HG03354 (cell line): Measurements from ENCODE around the gene VAPB.
A peak's percentile ranks its signal among the peaks of the same experiment; 100 is the strongest.

ENCODE experiments used
- ATAC-seq: cut with Tn5 transposase; IDR thresholded peaks from one replicate; pipeline ENCODE4 v1.9.1; 2021; ENCODE audit warnings: mild to moderate bottlenecking; ENCODE audit not compliant: unreplicated experiment, poor library complexity, severe bottlenecking

The VAPB gene

DNA sequence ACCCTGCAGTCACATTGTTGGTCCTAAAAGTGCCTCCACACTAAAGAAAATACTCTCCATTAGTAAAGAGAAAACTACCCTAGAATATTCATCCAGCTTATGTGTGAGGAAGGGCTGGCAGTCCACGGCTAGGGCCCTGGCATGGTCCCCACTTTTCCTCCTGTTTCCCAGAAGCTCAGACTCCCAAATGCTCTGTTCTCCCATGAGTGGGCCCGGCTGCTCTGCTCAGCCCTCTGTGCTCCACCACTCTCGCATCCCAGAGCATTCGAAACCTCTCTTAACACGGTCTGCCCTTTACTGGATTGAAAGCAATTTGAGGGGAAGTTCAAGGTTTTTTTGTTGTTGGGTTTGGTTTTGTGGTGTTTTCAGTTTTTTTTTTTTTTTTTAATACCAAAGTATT, 64.4 kb downstream of the VAPB start:
- ATAC-seq: no peak

DNA sequence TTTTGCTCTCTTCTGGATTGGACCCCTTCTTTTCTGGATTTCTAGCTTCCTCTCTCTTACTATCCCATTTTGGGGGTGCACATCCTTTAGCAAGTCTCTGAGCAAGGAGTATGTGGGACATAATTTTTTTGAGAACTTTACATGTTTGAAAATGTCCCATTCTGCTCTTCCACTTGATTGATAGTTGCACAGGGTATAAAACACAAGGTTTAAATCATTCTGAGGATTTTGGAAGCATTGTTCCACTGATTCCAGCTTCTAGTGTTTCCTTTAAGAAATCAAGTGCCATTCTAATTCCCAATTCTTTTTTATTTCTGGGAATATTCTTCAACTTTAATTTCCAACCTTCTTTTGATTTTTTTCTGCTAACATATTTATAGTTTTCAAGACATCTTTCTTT, 65.4 kb downstream of the VAPB start:
- ATAC-seq: no peak

DNA sequence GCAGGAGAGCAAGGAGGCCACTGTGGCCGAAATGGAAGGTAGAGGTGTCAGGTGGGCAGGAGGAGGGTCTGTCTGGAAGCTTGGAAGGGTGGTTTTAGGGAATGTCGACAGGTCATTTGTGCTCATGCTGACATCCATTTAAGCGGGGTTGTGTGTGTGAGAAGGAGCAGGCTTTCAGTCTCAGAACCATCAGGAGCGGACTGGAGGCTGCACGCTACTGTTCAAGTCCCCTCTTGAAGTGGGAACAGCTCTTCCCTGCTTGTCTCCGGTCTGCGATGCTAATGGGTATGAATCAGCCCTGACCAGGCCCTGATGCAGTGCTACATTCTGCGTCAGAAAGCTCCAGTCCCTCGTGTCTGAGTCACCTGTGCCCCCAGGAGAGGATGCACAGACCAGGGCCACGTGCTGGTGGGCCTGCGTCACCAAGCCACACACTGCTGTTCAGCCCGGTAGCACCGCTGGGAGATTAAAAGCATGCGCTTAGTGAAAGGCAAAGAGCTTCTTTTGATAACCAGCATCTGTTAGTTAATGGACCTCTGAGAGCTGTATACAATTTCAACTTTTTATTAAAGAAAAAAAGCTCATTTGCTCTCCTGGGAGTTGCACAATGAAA, 68.2 kb downstream of the VAPB start:
- ATAC-seq: no peak

DNA sequence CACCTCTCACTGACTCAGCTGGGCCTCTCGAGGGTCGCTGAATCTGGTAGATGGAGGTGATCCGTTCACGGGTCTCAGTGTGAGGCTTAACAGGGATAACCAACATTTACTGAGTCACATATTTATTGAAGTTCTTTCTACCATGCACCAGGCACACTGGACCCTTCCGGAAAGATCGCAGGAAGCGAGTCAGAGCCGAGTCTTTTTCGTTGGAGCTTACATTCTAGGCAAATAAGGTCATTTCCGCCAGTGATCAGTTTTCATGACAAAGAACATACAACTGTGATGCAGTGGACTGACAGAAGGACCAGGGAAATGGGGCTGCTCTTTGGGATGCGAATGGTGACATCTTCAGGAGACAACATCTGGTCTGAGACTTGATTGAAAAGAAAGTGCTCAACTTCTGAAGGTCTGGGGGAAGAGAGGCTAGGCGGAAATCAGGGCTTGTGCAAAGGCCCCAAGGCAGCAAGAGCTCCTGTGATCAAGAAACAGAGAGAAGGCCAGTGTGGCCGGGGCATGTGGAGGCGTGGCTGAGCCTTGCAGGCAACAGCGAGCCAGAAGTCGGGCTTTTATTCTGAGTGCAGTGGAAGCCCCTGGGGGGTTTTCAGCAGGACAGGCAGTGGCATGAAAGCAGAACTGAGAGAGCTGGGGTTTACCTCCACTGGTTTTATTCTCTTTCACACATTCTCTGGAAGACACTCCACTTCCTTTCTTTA, 69.5 kb downstream of the VAPB start:
- ATAC-seq: peak; percentile 97

DNA sequence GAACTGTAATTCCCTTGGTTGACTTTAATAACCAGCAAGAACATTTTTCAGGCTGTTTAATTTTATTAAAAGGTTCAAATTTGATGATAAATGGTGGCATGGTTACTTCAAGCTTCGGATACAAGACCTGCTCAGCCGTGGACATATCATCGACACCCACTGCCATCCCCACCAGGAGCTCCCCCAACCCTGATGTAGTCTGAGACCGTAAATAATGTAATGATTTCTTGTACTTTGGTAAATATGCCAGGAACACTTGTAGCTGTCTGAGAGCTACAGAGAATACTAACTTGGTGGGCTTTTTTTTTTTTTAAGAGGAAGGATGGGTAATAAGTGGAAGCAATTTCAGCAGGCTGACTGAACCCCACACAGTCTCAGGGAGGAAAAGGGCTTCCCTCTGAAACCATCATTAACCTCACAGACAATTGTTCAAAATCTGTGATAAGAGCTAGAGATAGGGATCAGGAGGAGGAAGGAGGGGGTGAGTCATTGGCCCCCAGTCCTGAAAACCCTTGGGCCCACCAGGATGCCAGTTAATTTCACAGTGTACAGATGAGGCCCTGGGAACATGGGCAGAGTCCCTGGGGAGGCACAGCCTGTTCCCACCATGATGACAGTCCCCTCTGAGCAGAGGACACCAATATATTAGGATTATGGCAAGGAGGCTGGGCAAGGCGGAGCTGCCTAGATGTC, 70.2 kb downstream of the VAPB start:
- ATAC-seq: peak; percentile 33

DNA sequence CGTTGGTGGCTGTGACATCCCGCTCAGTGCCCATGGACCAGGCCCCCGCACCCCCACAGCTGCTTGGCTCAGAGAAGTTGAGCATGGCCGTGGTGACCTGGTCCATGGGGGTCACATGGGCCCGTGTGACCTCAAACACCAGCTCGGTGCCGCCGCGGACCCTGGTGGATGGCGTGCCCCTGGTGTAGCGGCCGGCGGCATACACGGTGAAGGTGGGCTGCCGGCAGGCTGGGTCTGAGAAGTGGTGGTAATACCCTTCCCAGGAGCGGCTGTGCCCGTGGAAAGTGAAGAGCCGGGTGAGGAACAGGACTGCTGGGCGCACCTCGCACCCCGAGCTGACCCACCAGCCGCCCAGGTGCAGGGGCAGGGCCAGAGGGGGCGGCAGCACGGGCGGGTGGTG, 72.1 kb downstream of the VAPB start:
- no peak for ATAC-seq

DNA sequence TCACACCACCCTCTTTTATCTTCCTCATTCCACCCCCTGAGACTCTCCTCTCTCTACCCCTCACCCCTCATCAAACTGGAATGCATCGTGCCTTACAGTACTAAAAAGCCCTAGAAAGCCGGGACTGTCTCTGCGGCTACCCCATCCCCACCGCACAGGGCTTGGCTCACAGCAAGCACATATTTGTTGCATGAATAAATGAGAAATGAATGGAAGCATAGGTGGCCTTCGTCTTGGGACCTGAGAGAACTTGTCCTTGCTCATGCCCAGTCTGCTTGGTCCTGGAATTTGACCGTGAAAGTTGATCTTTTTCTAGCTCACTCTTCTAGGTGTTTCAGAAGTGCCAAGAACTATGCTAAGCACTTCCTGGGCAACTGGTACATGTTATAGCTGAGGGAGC, 72.9 kb downstream of the VAPB start:
- no peak for ATAC-seq

DNA sequence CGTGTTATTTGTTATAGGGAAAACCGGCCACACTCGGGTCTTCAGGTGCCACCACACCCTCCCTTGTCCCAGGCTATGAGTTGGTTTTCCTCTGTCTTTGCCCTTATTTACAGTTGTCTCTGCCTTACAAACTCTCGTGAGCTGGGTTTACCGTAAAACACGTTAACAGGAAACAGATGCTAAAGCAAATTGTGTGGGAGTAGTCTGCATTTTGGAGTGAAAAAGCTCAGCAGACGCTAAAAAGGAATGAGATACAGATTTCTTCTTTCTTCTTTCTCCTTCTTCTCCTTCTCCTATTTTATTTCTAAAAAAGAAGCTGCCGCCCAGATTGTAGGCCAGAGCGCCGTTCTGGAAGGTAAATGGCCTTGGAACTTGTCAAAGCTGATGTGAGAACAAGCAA, 74.2 kb downstream of the VAPB start:
- ATAC-seq: no peak

DNA sequence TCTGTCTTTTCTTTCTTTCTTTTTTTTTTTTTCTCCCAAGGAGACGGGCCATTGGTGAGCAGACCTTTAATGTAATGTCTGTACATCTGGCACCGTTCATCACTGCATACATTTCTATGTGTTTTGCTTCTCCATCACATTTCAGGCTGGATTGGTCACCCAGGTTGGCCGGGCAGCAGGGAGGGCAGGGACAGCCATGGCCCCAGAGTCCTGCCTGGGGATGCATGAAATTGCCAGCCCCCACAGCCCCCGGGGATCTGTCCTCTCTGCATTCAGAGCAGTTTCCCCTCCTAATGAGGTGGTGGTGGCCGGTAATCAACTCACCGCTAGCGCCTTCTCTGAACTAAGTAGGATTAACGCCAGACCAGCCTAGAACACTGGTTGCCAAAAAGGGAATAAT, 75.8 kb downstream of the VAPB start:
- no peak for ATAC-seq

DNA sequence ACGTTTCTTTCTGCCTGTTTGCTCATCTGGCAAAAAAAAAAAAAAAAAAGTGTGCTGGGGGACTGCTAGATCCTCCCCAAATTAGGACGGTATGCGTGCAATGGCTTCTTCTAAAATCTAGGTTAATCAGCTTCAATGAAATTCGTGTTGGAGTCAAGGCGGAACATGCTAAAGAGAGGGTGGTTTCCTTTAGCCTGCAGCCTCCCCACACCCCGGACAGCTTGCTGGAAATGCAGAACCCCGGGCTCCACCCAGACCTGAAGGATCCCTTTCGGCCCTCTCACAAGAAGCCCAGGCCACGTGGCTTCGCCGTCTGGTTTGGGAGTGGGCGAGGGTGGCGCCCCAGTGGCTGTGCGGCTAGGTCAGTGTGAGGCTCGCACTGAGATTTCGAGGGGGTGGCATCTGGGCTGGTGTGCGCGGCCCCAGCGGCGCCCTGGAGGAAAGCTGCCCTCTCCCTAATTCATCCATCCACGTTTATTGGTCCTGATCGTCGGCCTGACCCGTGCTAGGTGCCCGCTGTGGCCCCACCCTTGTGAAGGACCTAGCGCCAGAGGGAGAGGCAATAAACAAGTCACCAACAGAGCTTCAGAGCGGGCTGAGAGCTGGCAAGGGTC, 77.2 kb downstream of the VAPB start:
- ATAC-seq: no peak

DNA sequence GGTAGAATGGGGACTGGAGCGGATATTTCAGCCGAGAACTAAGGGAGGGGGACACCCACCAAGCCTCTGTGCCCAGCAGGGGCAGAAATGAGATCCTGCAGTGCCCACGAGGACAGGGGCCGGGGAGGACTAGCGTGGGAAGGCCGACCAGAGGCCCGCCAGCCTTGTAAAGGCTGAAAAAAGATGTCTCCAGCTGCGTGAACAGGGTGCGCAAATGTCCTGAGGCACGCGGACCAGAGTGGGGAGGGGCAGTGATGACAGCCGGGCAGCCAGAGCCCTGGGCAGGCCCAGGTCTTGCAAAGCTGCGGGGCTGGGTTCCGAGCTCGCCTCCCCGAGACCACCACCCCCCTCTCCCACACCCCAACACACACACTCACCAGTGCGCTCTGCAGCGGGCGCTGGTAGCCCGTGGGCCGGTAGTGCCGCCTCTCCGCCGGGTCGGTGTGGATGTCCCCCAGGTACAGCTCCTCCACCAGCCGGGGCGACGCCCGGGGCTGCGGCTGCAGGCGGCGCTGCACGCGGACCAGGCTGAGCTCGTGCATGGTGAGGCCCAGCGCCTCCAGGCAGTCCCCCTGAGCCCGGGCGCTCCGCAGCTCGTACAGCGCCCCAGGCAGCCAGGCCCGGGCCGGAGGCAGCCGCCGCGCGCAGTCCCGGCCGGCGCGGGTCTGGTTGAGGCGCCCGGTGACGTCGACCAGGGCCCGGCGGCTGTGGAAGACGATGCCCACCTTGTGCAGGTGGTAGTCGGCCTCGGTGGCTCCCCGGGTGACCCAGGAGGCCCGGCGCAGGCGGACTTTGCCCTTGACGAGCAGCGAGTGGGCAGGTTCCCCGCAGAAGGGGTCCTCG, 77.9 kb downstream of the VAPB start:
- no peak for ATAC-seq

DNA sequence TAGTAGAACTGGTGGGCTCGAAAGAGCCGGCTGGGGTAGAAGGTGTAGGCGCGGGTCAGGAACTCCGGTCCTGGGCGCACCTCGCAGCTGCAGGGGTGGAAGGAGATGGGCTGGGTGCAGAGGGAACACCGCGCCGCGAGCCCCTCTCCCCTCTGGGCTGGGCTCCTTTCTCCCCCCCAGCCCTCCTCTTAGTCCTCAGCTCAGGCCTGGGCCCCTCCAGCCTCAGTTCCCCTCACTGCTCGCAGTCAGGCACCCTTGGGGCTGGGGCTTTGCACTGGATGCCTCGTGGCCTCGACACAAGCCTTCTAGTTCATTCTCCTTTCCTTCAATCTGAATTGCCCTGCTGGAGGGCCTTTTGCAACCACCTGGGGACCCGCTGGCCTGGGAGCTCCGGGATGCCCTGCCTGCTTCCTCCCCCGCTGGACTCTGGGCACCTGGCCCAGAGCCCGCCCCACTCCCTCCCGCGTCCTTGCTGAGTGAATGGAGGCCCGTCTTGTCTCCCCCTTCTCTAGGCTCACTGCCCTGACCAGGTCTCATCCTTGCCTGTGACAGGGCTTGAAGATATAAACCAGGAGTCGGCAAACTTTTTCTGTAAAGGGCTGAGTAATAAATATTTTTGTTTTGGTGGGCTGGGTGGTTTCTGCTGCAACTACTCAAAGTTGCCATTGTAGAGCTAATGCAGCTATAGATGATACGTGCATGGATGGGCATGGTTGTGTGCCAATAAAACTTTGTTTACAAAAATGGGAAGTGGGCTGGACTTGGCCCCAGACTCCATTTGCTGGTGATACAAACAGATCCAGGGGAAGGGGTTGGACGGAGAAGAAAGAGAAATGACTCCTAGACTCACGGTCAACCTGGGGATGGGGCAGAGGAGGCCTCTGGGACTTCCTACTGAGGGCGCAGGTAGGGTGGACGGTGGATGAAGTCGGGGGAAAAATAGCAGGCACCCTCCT, 78.8 kb downstream of the VAPB start:
- ATAC-seq: no peak

DNA sequence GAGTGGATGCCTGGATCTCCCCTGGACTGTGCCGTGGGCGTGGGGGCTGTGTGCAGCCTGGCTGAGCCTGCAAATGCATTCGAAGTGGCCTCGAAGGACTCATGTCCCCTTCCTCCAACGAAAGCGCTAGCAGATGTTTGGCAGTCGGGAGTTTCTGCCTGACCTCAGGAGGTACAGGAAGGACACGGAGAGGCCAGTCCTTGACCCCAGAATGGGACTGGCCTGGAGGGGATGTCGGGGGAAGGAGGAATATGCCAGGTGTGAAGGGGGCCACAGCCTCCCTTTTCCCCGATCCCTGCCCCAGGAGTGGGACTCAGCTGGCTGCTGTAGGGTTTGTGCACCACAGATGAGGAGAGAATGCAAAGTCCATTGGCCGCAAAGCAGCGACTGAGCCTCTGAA, 80.6 kb downstream of the VAPB start:
- no peak for ATAC-seq

DNA sequence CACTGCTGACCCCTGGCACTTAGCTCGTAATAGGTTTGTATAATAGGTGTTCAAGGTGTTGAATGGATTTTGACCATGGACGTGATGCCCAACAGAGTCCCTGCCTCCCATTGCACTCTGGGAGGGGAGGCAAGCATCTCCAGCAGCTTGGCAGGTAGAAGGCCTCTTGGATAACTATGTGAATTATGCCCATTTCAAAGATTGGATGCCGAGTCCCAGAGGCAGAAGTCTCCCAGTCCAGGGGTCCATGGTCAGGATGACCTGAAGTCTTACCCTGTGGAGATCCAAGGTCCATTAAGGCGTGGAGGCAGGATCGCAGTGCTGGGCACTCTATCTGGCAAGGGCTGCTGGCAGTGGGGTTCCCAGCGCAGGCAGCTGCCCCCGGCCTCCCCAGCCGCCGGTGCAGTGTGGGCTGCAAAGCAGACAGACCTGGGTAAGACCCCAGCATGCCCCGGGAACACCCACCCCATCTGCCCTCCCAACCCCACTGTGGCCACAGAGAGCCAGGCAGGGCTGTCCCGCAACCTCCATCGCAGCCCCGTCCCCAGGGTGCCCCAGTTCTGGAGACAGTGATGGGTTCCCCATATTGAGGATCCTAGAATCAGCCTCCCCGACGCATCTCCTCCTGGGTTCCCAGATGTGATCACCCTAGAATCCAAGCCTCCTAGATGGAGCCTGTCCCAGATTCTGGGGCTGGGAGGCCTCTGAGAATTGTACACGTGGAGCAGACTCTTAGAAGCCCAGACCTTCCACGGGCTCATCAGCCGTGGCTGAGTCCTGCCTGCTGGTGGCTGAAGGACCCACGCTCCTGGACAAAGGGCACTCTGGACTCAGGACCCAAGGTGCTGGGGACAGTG, 81.5 kb downstream of the VAPB start:
- no peak for ATAC-seq

DNA sequence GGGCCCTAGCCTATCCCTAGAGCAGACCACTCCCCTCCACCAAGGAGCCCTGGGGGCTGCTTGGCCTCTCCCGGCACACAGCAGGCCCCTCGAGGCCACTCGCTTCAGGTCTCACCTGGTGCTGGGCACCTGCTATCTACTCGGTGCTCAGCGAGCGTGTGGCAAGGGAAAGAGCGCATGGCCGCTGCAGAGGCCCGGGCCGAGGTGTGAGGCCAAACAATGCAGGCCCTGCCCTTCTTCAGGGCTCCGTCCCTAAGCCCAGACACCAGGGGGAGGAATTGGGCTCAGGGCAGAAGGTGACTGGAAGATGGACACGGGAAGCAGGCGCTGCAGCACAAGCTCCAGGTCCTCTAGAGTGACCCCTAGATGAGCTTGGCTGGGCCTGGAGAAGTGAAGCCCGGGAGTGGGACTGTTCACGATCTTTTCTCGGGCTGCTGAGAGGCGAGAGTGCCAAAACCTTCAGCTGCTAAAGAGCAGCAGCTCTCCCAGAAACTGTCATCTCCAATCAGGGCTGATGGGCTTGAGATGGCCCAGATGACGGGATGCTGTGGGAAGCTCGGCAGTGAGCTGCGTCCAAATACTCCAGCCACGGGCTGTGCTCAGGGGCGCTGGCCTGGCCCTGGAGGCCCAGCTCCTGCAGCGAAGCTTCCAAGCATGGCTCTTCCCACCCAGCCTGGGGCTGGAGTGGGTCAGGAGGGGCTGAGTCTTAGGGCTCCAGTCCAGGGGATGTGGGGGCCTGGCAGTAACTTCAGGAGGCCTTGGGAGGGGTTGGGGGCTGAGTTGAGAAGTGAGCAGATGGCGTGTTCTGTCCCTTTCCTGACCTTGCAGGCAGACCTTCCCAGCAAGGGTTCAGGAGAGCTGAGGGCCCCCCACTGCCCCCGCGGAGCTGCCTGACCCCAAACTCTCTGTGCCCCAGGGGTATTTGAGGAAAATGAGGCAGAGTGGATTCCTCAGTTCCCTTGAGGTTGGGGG, 82.5 kb downstream of the VAPB start:
- no peak for ATAC-seq

DNA sequence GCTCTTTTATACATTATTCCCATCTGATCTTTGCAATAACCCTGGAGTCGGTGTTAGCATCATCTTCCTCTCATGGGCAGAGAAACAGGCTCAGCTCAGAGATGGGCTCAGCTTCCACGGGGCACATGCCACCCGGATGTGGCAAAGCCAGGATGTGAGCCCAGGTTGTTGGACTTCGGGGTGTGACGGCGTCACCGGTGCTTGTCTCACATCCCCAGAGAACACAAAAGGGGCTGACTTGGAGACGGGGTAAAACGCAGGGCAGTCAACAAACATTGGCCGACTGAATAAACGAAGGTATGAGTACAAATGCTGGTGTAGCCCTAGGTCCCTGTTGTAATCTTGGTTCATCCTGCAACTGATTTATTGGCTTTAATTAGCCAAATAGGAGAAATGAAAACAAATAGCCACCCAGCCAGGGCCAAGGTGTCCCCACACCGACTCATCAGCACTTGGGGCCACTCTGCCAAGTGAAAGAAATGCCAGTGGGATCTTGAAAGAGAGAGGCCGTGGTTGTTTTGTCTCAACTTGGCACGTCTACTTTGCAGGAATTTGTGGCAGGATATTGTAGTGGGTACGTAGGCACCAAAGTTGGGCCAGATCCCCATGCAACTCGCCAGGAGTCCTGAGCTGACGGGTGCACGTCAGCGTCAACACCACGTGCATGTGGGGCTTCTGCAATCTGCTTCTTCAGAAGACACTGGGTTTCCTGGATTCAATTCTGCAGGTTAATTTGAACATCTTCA, 83.4 kb downstream of the VAPB start:
- no peak for ATAC-seq
